Heart left ventricle (tissue), 16 donors: ENCODE data around the gene MBD3L4. TPM values are rescaled to one million over a fixed set of nuclear protein-coding genes. Genes with fewer than 3 reads are reported as not detected.

Experiments used
- ATAC-seq, 4 donors: fragments of 200-7000 bp; cut with Tn5 transposase; one replicate each; pipeline ENCODE4 v1.9.1; 2020 to 2022; ENCODE audit warnings: moderate library complexity in 4 of 4, mild to moderate bottlenecking in 3 of 4, moderate number of reproducible peaks in 1 of 4
- DNase-seq, 5 donors: peaks; one replicate each; pipeline ENCODE4 v3.0.0-alpha.2; 2020
- H3K27ac ChIP-seq, 12 donors: fragments of 200-600 bp; sonication (generic) in 4 of 12; one replicate each; pipeline versions ENCODE4 v1.5.0 to v1.8.0; 2016 to 2022; ENCODE audit warnings: mild to moderate bottlenecking in 2 of 12
- H3K27me3 ChIP-seq, 9 donors: fragments of 200-600 bp; sonication (generic) in 2 of 9; one replicate each; pipeline versions ENCODE4 v1.5.1 to v1.8.0; 2016 to 2022; ENCODE audit warnings: mild to moderate bottlenecking in 3 of 9
- H3K36me3 ChIP-seq, 9 donors: fragments of 200-600 bp; sonication (generic) in 2 of 9; one replicate each; pipeline versions ENCODE4 v1.5.0 to v1.8.0; 2018 to 2022; ENCODE audit warnings: mild to moderate bottlenecking in 2 of 9
- H3K4me1 ChIP-seq, 12 donors: fragments of 200-600 bp; sonication (generic) in 4 of 12; one replicate each; pipeline versions ENCODE4 v1.5.0 to v1.8.0; 2016 to 2022; ENCODE audit warnings: mild to moderate bottlenecking in 3 of 12
- H3K4me3 ChIP-seq, 12 donors: fragments of 200-600 bp; sonication (generic) in 4 of 12; one replicate each; pipeline versions ENCODE4 v1.5.0 to v1.8.0; 2017 to 2022; ENCODE audit warnings: mild to moderate bottlenecking in 9 of 12, moderate library complexity in 4 of 12
- H3K9me3 ChIP-seq, 12 donors: fragments of 200-600 bp; sonication (generic) in 4 of 12; one replicate each; pipeline versions ENCODE4 v1.5.0 to v1.8.0; 2016 to 2022; ENCODE audit warnings: mild to moderate bottlenecking in 1 of 12
- POLR2A ChIP-seq, 2 donors: fragments of 450-650 bp; IDR thresholded peaks; one replicate each; pipeline ENCODE4 v1.6.1; 2017; ENCODE audit warnings: antibody characterized with exemption in 2 of 2, mild to moderate bottlenecking in 2 of 2, moderate library complexity in 2 of 2
- WGBS, 4 donors: extraction: QIAGEN DNeasy Blood & Tissue Kit in 2 of 4; methylation state at CpG; one replicate each; pipeline versions ENCODE4 v1.1.5 to v1.1.7; 2013 to 2018; 5-methylcytosine and 5-hydroxymethylcytosine counted together
- intact Hi-C, 10 donors: fragments of 100-400 bp; cut with DNase I; formaldehyde crosslinking; loops; one replicate each; pipeline versions ENCODE4 v1.11.1 to v1.14.2; 2022
- polyA plus RNA-seq, 2 donors: library from polyadenylated mRNA; stranded (reverse); fragments of 200-250 nt; gene quantifications; one replicate each; pipeline ENCODE4 v1.2.3, GENCODE V29; 2013
- total RNA-seq, 9 donors: library from RNA; depleted of rRNA in 2 of 9; stranded (reverse); fragments of >200 nt in 2 of 9; fragmentation: NEBNext Ultra II Directional in 3 of 9; extraction: Animal tissue kit (Norgen Biotek cat#: 25700) in 3 of 9; gene quantifications; one replicate each; pipeline versions ENCODE4 v1.1.0 to v1.2.4, GENCODE V29; 2016 to 2023
- TF ChIP-seq, protein P1 (sequence below), 12 donors: fragments of 200-600 bp; sonication (generic) in 4 of 12; IDR thresholded peaks; one replicate each; pipeline versions ENCODE4 v1.5.0 to v1.8.0; 2018 to 2022; ENCODE audit warnings: antibody characterized with exemption in 12 of 12, mild to moderate bottlenecking in 5 of 12
- donor health status: ischemic (EF 13 %, LVEDD 7.1; RV severe dilation, severe dysfunction).
- donor health status: healthy with polysubstance abuse.
- donor health status: DM: no; HTN: yes; CAD: no.
- donor health status: DM: no; HTN: no; CAD: no.
- donor health status: ischemic (EF 25% LVEDD 6.9; RV normal size, moderate dysfunction).
- donor health status: ischemic (EF 25% LVEDD 5.7; RV mildly dilated, moderate dysfunction).
- donor health status: healthy.
- donor health status: DM: yes; HTN: yes; CAD: no.
- donor health status: ischemic (EF 35%, LVEDD 5.7; RV mildly dilated, moderate dysfunction).
- donor health status: nonischemic (EF 11% LVEDD 7.7; RV severe dilation, severe dysfunction).
- donor health status: DM: yes; HTN: yes; CAD: no.
- donor health status: PGD.
- donor health status: ischemic (EF 29% LVEDD 5.4; RV normal size, mild dysfunction).
- donor health status: nonischemic (EF 23%, LVEDD 6.1; RV moderate dilation, normal function).

MBD3L4 gene
- total and polyA plus RNA-seq, 11 donors = not detected

DNA sequence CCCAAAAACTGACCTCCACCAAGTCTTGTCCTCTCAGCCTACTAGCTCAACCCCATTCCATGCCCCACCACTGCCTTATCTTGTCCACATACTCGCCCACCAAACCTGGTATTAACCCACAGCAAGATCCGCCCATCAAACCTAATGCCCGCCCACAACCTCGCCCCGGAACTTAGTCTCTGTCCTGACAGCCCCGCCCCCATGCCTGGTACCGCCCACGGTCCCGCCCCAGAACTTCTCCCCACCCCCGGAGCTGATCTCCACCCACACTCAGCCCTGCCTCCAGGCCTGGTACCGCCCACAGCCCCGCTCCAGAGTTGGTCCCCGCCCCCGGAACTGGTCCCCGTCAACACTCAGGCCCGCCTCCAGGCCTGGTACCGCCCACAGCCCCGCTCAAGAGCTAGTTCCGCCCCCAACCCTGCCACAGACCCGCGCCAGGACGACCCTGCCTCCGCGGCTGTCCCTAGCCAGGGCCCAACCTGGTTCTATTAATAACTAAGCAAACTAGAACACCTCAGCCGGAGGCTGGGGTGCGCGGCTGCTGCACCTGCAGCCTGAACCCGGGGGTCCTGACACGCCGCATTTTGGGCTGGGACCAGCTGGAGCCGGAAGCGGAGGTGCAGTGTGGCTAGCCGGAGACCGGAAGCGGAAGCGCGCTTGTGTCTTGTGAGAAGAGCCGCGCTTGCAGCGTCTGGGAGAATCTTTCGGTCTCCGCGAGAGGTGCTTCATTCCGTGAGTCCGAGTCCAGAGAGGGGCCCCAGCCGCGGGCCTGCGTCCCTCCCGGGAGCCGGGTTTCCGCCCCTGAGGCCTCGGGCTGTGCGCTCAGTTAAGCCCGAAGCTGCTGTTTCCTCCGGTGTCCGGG is 29.3 kb upstream of the MBD3L4 start, which contains the start of gene ZNF557:
ZNF557 (plus strand) TSS at position 662 of the 862 bp plus-strand sequence. CDS start 5,372 bp downstream, outside the sequence.
- DNase-seq (peak; percentile 99 to 100 (median 99)), ATAC-seq (peak; percentile 100)
- 0 to 2% (median 1%) methylated on average over 24 to 56 of the region's 56 CpGs for WGBS, 4 donors
- Histone ChIP-seq H3K36me3 (peaks cover 0 to 38% (median 36%) of the 10 kb centered on the region in 9 donors), H3K27ac (peak within 1 kb of the TSS in 11 of 12 donors; percentile 76 to 94 (median 88)), H3K4me3 (peak within 1 kb of the TSS; percentile 74 to 99 (median 88)), H3K4me1 (peaks cover 0 to 15% (median 9%) of the 10 kb centered on the region in 12 donors), H3K27me3 (no peaks in the 10 kb centered on the region), H3K9me3 (peaks cover 0 to 9% (median 0%) of the 10 kb centered on the region in 12 donors)
- intact Hi-C loops = loop anchor here in 2 of 10 donors (1.0 to 10.0 kb wide), 3 partner anchors 29 to 1766 kb away; partner anchors contain the start of genes MBD3L1 (in 1 of the 2), PET100 (in 1 of the 2), XAB2 (in 1 of the 2) and ZNF558 (in 1 of the 2)
- TF ChIP-seq, protein P1, sequence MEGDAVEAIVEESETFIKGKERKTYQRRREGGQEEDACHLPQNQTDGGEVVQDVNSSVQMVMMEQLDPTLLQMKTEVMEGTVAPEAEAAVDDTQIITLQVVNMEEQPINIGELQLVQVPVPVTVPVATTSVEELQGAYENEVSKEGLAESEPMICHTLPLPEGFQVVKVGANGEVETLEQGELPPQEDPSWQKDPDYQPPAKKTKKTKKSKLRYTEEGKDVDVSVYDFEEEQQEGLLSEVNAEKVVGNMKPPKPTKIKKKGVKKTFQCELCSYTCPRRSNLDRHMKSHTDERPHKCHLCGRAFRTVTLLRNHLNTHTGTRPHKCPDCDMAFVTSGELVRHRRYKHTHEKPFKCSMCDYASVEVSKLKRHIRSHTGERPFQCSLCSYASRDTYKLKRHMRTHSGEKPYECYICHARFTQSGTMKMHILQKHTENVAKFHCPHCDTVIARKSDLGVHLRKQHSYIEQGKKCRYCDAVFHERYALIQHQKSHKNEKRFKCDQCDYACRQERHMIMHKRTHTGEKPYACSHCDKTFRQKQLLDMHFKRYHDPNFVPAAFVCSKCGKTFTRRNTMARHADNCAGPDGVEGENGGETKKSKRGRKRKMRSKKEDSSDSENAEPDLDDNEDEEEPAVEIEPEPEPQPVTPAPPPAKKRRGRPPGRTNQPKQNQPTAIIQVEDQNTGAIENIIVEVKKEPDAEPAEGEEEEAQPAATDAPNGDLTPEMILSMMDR (IDR thresholded peaks at IDR 0.05) = no peak
- TF ChIP-seq POLR2A (IDR thresholded peaks at IDR 0.05) = peak in 1 of 2 donors; percentile 66

DNA sequence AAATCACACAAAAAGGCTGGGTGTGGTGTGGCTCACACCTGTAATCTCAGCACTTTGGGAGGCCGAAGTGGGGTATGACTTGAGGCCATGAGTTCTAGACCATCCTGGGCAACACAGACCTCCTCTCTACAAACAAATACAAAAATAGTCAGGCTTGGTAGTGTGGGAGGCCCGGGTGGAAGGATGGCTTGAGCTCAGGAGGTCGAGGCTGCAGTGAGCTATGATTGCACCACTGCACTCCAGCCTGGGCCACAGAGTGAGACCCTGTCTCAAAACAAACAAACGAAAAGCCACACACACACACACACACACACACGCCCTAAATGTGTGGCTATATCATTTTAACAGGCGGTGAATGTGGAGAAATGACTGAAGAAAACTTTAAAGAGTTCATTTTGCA is 28.6 kb upstream of the MBD3L4 start:
- 83 to 89% (median 86%) methylated on average over 6 of the region's 6 CpGs for WGBS, 4 donors
- intact Hi-C loops = loop anchor here in 1 of 10 donors (5.0 to 10.0 kb wide), 2 partner anchors 559 to 1766 kb away; partner anchors contain the start of genes MBD3L1, PET100, XAB2 and ZNF558
- peak overlapping the region in 3 of 12 donors; percentile 8 to 90 (median 88) for H3K27ac ChIP-seq
- H3K4me1 ChIP-seq = peaks cover 0 to 15% (median 9%) of the 10 kb centered on the region in 12 donors
- H3K36me3 ChIP-seq = peaks cover 0 to 31% (median 29%) of the 10 kb centered on the region in 9 donors
- H3K4me3 ChIP-seq = peak overlapping the region in 10 of 12 donors; percentile 74 to 99 (median 90)
- no peaks in the 10 kb centered on the region for H3K27me3 ChIP-seq
- no peak for DNase-seq
- ATAC-seq = no peak
- TF ChIP-seq, protein P1 (IDR thresholded peaks at IDR 0.05) = no peak
- no peak for TF ChIP-seq POLR2A (IDR thresholded peaks at IDR 0.05)
- peaks cover 0 to 9% (median 0%) of the 10 kb centered on the region in 12 donors for H3K9me3 ChIP-seq

DNA sequence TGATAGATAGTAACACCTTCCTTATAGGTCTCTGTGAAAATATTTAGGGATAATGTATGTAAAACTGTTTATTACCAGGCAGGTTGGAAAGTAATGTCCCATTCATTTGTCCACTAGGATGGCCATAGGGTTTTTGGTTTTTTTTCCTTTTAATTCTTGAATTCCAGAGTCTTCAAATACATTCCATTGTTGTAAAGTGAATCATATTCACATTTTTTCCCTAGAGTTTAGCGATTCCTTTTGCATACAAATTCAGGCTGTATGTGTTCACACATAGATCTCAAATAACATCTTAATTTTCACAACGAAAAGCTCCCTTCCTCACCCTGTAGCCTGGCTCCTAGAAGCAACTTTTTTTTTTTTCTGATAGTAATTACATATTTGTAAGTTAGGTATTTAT is 27.7 kb upstream of the MBD3L4 start:
- Histone ChIP-seq H3K9me3 (peaks cover 0 to 9% (median 0%) of the 10 kb centered on the region in 12 donors), H3K27me3 (no peaks in the 10 kb centered on the region), H3K36me3 (peaks cover 0 to 22% (median 20%) of the 10 kb centered on the region in 9 donors), H3K4me1 (peaks cover 0 to 15% (median 9%) of the 10 kb centered on the region in 12 donors), H3K4me3 (no peak overlapping the region), H3K27ac (no peak overlapping the region)
- intact Hi-C loops = loop anchor here in 1 of 10 donors (5.0 to 10.0 kb wide), 2 partner anchors 560 to 1767 kb away; partner anchors contain the start of genes MBD3L1, PET100, XAB2 and ZNF558
- DNase-seq (no peak), ATAC-seq (no peak)
- 85 to 93% (median 88%) methylated on average over 2 of the region's 2 CpGs for WGBS, 4 donors
- no peak for TF ChIP-seq POLR2A (IDR thresholded peaks at IDR 0.05)
- TF ChIP-seq, protein P1 (IDR thresholded peaks at IDR 0.05) = no peak
